Osteocyte (in vitro differentiated cells): Measurements from ENCODE around the gene CHM. TPM values are rescaled to one million over a fixed set of nuclear protein-coding genes. Genes with fewer than 3 reads are reported as not detected.
"Not testable (repeated sequence)": the region's sequence is repeated elsewhere in the genome, so short reads cannot be mapped to it uniquely, and the experiment has no call there.

Experiments
- DNase-seq: peaks from one replicate; pipeline ENCODE4 v3.0.0; 2021; ENCODE audit warnings: mixed read lengths; ENCODE audit not compliant: unreplicated experiment; ENCODE audit errors: extremely low spot score
- H3K27ac Mint-ChIP-seq: one replicate; pipeline ENCODE4 v1.8.0; 2021; ENCODE audit warnings: mild to moderate bottlenecking, mixed read lengths; ENCODE audit not compliant: unreplicated experiment
- H3K27me3 Mint-ChIP-seq: one replicate; pipeline ENCODE4 v1.8.0; 2021; ENCODE audit warnings: mixed read lengths; ENCODE audit not compliant: unreplicated experiment
- H3K36me3 Mint-ChIP-seq: one replicate; pipeline ENCODE4 v1.8.0; 2021; ENCODE audit warnings: mixed read lengths; ENCODE audit not compliant: unreplicated experiment
- H3K4me1 Mint-ChIP-seq: one replicate; pipeline ENCODE4 v1.8.0; 2021; ENCODE audit warnings: mixed read lengths; ENCODE audit not compliant: unreplicated experiment
- H3K4me3 Mint-ChIP-seq: one replicate; pipeline ENCODE4 v1.8.0; 2021; ENCODE audit warnings: mild to moderate bottlenecking, moderate library complexity, mixed read lengths; ENCODE audit not compliant: unreplicated experiment
- H3K9me3 Mint-ChIP-seq: one replicate; pipeline ENCODE4 v1.8.0; 2021; ENCODE audit warnings: mixed read lengths; ENCODE audit not compliant: unreplicated experiment
- CTCF ChIP-seq: fragments of 200-600 bp; sonication (generic); IDR thresholded peaks from 2 replicates; pipeline ENCODE4 v1.5.0; 2021; ENCODE audit warnings: antibody characterized with exemption, mild to moderate bottlenecking, moderate library complexity
- total RNA-seq: library from RNA; stranded (reverse); gene quantifications from 2 replicates; pipeline ENCODE4 v1.2.1, GENCODE V29; 2021

CHM gene
- total RNA-seq, 1 donor from 2014 or later, result 62.2 TPM

- no peak for TF ChIP-seq CTCF
- H3K36me3 Mint-ChIP-seq, result peaks cover 16% of the 10 kb centered on the region
- no peak for DNase-seq
- H3K4me1 Mint-ChIP-seq, result peaks cover 9% of the 10 kb centered on the region
- H3K4me3 Mint-ChIP-seq, result no peak overlapping the region
- no peaks in the 10 kb centered on the region for H3K9me3 Mint-ChIP-seq
- H3K27ac Mint-ChIP-seq, result no peak overlapping the region
- H3K27me3 Mint-ChIP-seq, result no peaks in the 10 kb centered on the region
Observed at GRCh38 chrX:86023811-86024210, 23.5 kb downstream of the CHM start.

- TF ChIP-seq CTCF, result no peak
- Mint-ChIP-seq H3K27ac (no peak overlapping the region), H3K36me3 (peaks cover 24% of the 10 kb centered on the region), H3K4me3 (no peak overlapping the region), H3K4me1 (peaks cover 3% of the 10 kb centered on the region), H3K9me3 (no peaks in the 10 kb centered on the region), H3K27me3 (no peaks in the 10 kb centered on the region)
- DNase-seq, result no peak
Observed at GRCh38 chrX:86021652-86022289, 25.6 kb downstream of the CHM start.

- no peaks in the 10 kb centered on the region for H3K27me3 Mint-ChIP-seq
- peaks cover 25% of the 10 kb centered on the region for H3K36me3 Mint-ChIP-seq
- no peak overlapping the region for H3K4me3 Mint-ChIP-seq
- TF ChIP-seq CTCF, result no peak
- H3K27ac Mint-ChIP-seq, result no peak overlapping the region
- no peak for DNase-seq
- H3K4me1 Mint-ChIP-seq, result peaks cover 27% of the 10 kb centered on the region
- H3K9me3 Mint-ChIP-seq, result no peaks in the 10 kb centered on the region
Observed at GRCh38 chrX:86016139-86016538, 31.2 kb downstream of the CHM start.

GRCh38 chrX:86014959-86015358 is 32.4 kb downstream of the CHM start:
- not testable (repeated sequence) for H3K9me3 Mint-ChIP-seq, DNase-seq, H3K27ac Mint-ChIP-seq, H3K27me3 Mint-ChIP-seq, H3K4me3 Mint-ChIP-seq
- peaks cover 27% of the 10 kb centered on the region for H3K4me1 Mint-ChIP-seq
- H3K36me3 Mint-ChIP-seq, result peaks cover 25% of the 10 kb centered on the region

GRCh38 chrX:86014421-86014820 is 32.9 kb downstream of the CHM start:
- Mint-ChIP-seq H3K4me3 (no peak overlapping the region), H3K27ac (peak overlapping the region; percentile 23), H3K27me3 (no peaks in the 10 kb centered on the region), H3K9me3 (peaks cover 4% of the 10 kb centered on the region), H3K36me3 (peaks cover 26% of the 10 kb centered on the region), H3K4me1 (peaks cover 27% of the 10 kb centered on the region)
- no peak for DNase-seq
- TF ChIP-seq CTCF, result no peak
